ENCODE data around the gene CCDC171.
"Not testable (repeated sequence)": the region's sequence is repeated elsewhere in the genome, so short reads cannot be mapped to it uniquely, and the experiment has no call there.

GRCh38 chr9:15699876-15700559 lies 147.2 kb downstream of the CCDC171 start:
- TF ChIP-seq EP300 (IDR thresholded peaks at IDR 0.05; ENCODE audit: low read depth), result not testable (repeated sequence)
- TF ChIP-seq, protein P1, sequence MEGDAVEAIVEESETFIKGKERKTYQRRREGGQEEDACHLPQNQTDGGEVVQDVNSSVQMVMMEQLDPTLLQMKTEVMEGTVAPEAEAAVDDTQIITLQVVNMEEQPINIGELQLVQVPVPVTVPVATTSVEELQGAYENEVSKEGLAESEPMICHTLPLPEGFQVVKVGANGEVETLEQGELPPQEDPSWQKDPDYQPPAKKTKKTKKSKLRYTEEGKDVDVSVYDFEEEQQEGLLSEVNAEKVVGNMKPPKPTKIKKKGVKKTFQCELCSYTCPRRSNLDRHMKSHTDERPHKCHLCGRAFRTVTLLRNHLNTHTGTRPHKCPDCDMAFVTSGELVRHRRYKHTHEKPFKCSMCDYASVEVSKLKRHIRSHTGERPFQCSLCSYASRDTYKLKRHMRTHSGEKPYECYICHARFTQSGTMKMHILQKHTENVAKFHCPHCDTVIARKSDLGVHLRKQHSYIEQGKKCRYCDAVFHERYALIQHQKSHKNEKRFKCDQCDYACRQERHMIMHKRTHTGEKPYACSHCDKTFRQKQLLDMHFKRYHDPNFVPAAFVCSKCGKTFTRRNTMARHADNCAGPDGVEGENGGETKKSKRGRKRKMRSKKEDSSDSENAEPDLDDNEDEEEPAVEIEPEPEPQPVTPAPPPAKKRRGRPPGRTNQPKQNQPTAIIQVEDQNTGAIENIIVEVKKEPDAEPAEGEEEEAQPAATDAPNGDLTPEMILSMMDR (IDR thresholded peaks at IDR 0.05), result not testable (repeated sequence)
